Measurements from ENCODE around the gene NKD1. TPM values are rescaled to one million over a fixed set of nuclear protein-coding genes. Genes with fewer than 3 reads are reported as not detected.
A peak's percentile ranks its signal among the peaks of the same experiment; 100 is the strongest.

NKD1 gene
- total and polyA plus RNA-seq, 8 donors: 12.5 to 46.9 (median 37.9) TPM

DNA sequence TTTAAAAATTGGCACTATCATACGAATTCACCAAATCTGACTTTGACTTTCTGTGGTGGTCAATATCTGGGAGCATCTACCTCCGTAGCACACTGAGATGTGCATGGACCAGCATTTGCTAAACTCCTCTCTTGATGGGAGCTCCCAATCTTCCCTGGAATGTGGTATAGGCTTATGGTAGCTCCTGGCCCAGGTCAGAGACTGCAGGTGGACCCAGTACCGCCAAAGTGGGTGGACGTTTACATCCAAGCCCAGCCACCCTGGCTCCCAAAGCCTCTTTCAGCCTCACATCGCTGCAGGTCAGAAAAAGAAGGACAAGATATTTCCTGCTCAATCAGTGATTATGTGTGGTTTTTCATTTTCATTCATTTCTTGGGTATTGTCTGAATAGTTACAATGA lies 43.1 kb upstream of the NKD1 start:
- DNase-seq (no peak), ATAC-seq (no peak)
- no peaks in the 10 kb centered on the region for H3K4me1 ChIP-seq
- no peak overlapping the region for H3K27ac ChIP-seq
- TF ChIP-seq, protein P1, sequence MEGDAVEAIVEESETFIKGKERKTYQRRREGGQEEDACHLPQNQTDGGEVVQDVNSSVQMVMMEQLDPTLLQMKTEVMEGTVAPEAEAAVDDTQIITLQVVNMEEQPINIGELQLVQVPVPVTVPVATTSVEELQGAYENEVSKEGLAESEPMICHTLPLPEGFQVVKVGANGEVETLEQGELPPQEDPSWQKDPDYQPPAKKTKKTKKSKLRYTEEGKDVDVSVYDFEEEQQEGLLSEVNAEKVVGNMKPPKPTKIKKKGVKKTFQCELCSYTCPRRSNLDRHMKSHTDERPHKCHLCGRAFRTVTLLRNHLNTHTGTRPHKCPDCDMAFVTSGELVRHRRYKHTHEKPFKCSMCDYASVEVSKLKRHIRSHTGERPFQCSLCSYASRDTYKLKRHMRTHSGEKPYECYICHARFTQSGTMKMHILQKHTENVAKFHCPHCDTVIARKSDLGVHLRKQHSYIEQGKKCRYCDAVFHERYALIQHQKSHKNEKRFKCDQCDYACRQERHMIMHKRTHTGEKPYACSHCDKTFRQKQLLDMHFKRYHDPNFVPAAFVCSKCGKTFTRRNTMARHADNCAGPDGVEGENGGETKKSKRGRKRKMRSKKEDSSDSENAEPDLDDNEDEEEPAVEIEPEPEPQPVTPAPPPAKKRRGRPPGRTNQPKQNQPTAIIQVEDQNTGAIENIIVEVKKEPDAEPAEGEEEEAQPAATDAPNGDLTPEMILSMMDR (IDR thresholded peaks at IDR 0.05): no peak
- intact Hi-C loops (cut with DNase I): no loop called here
- no peaks in the 10 kb centered on the region for H3K36me3 ChIP-seq
- no peak overlapping the region for H3K4me3 ChIP-seq
- H3K9me3 ChIP-seq: no peaks in the 10 kb centered on the region
- H3K27me3 ChIP-seq: peaks cover 0 to 4% of the 10 kb centered on the region in 2 donors

DNA sequence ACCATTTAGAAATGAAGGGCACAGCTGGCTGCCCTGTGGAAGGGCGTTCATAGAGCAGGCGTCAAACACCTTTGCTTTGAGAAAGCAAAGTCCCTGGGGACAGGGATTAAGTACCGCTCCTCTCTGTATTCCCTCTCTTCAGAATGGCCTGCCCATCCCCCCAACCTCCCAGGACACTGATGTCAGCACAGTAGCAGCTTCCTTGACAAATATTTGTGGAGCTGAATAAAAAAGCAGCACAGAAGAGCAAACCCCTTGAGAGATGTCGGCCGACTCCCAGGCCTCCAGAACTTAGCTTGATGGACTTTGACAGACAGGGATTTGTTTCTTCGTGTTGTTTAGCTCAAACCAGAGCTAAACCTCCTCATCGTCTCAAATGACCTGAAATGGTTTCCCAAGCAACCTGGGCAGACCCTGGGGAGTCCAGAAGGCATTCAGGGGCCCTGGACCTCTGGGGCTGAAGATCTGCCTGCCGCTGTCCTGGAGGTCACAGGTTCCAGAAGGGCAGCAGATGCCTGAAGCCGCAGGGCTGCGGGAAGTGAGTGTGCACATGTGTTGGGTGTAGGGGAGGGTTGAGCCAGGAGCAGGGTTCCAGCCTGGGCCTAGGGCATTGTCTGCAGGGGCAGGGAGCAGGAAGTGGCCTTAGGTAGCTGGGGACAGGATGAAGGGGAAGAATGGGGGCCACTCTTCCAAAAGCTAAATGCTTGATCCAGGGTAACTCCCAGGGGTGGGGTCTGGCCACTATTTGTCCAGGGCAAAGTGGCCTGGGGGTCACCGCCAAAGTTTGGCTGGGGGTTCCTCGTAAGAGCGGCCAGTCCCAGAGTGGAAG lies 42.3 kb upstream of the NKD1 start:
- ATAC-seq (no peak), DNase-seq (no peak)
- intact Hi-C loops (cut with DNase I): no loop called here
- H3K27ac ChIP-seq: no peak overlapping the region
- TF ChIP-seq, protein P1 (IDR thresholded peaks at IDR 0.05): no peak
- no peaks in the 10 kb centered on the region for H3K9me3 ChIP-seq
- H3K36me3 ChIP-seq: no peaks in the 10 kb centered on the region
- H3K4me3 ChIP-seq: no peak overlapping the region
- H3K27me3 ChIP-seq: peaks cover 0 to 4% of the 10 kb centered on the region in 2 donors
- no peaks in the 10 kb centered on the region for H3K4me1 ChIP-seq

DNA sequence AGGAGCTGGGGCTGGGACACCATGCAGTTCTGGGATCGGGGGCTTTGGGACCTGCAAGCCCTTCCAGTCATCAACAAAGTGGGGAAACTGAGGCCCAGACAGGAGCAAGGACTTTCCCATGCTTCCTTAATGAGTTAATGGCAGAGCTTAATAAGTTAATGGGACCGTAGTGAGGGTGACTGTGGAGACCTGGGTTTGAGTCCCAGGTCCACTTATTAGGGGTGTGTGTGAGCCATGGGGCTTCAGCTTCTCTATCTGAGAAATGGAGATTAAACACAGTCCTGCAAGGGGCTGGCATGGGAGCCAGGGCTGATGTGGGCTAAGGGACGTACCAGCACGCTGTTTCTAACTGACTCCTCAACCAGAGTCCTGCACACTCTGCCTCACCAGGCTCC lies 41.7 kb upstream of the NKD1 start:
- intact Hi-C loops (cut with DNase I): no loop called here
- TF ChIP-seq, protein P1 (IDR thresholded peaks at IDR 0.05): no peak
- no peak for ATAC-seq

DNA sequence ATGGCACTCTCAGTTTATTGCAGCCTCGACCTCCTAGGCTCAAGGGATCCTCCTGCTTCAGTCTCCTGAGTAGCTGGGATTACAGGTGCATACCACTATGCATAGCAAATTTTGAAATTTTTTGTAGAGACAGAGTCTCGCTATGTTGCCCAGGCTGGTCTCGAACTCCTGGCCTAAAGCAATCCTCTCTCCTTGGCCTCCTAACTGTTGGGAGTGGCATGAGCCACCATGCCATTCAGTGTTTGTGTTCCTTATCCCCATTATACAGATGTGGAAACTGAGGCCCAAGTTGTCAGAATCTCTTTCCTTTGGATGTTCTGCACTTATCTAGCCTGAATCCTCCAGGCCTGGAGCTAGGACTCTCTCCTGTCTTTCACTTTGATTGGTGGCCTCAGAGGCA lies 40.8 kb upstream of the NKD1 start:
- intact Hi-C loops (cut with DNase I): no loop called here
- H3K4me1 ChIP-seq: no peaks in the 10 kb centered on the region
- H3K27me3 ChIP-seq: peaks cover 0 to 4% of the 10 kb centered on the region in 2 donors
- H3K36me3 ChIP-seq: no peaks in the 10 kb centered on the region
- H3K9me3 ChIP-seq: no peaks in the 10 kb centered on the region
- TF ChIP-seq, protein P1 (IDR thresholded peaks at IDR 0.05): no peak
- H3K4me3 ChIP-seq: no peak overlapping the region
- no peak overlapping the region for H3K27ac ChIP-seq
- ATAC-seq (no peak), DNase-seq (no peak)

More for the DNA sequence above, 41.7 kb upstream of the NKD1 start:
- Histone ChIP-seq H3K4me1 (no peaks in the 10 kb centered on the region), H3K36me3 (no peaks in the 10 kb centered on the region), H3K27me3 (peaks cover 0 to 4% of the 10 kb centered on the region in 2 donors), H3K4me3 (no peak overlapping the region), H3K27ac (no peak overlapping the region), H3K9me3 (no peaks in the 10 kb centered on the region)
- no peak for DNase-seq

DNA sequence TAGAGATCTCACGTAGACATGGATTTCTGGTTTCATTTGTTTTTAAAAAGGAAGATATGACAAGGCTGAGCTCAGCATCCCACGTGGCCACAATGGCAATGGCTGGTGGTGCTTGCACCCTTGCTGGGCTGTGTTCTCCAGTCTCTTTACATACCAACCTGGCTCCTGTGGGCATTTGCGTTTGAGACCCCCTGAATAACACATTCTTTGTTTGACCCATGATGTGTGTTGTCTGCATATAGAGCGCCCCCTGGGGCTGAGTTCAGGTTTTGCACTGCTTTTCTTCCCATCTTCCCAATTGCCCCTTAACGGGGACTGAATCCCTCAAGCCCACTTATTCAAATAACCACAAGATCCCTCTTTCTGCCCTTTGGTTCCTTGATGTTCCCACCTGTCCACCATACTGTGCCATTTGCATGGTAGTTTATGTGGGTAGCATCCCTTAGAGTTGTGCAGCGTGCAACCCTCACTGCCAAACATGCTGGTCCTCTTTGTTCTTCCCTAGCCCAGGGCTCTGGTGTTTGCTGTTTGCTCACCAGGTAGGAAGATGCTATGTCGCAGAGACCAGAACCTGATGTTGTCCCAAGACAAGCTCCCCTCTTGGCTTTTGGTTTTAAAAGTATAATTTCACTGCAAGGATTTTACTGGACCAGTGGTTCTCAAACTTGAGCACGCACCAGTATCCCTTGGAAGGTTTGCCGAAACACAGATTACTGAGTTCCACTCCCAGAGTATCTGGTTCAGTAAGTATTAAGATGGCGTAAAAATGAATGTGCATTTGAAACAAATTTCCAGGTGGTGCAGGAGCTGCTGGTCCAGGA lies 38.5 kb upstream of the NKD1 start:
- ATAC-seq (no peak), DNase-seq (no peak)
- Histone ChIP-seq H3K4me1 (no peaks in the 10 kb centered on the region), H3K27me3 (no peaks in the 10 kb centered on the region), H3K9me3 (peaks cover 0 to 4% of the 10 kb centered on the region in 2 donors), H3K27ac (no peak overlapping the region), H3K36me3 (no peaks in the 10 kb centered on the region), H3K4me3 (no peak overlapping the region)
- intact Hi-C loops (cut with DNase I): no loop called here
- TF ChIP-seq, protein P1 (IDR thresholded peaks at IDR 0.05): peak; percentile 45 to 52
